ENCODE measurements around the gene PAX7.

- TF ChIP-seq CTCF (IDR thresholded peaks at IDR 0.05; ENCODE audit: borderline replicate concordance, extremely low read depth, low read length, poor library complexity, severe bottlenecking) (no peak), EZH2 (IDR thresholded peaks at IDR 0.05; ENCODE audit: borderline replicate concordance, low read depth, low read length, severe bottlenecking) (no peak)
Measured at GRCh38 chr1:18633422-18634155, 2.9 kb downstream of the PAX7 start.
